ENCODE results near the gene RWDD4. TPM values are rescaled to one million over a fixed set of nuclear protein-coding genes. Genes with fewer than 3 reads are reported as not detected.

The RWDD4 gene
- total RNA-seq, 4 donors from 2014 or later = 11.8 to 31.2 (median 19.3) TPM

DNA sequence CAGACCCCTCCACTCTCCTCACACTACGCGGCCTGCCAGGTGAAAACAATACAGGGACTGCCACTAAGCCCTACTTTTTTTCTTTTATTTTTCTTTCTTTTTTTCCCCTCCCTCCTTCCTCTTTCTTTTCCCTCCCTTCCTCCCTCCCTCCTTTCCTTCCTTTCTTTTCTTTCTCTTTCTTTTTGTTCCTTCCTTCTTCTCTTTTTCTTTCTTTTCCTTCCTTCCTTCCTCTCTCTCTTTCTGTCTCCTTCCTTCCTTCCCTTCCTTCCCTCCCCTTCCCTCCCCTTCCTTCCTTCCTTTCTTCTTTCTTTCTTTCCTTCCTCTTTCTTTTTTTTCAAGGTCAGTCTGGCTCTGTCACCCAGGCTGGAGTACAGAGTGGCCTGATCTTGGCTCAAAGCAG, 41.9 kb downstream of the RWDD4 start:
- Histone ChIP-seq H3K27me3 (no peaks in the 10 kb centered on the region), H3K9me3 (no peaks in the 10 kb centered on the region), H3K27ac (no peak overlapping the region), H3K4me3 (no peak overlapping the region), H3K36me3 (no peaks in the 10 kb centered on the region), H3K4me1 (no peaks in the 10 kb centered on the region)
- no peak for TF ChIP-seq POLR2A (IDR thresholded peaks at IDR 0.05)
- TF ChIP-seq CTCF (IDR thresholded peaks at IDR 0.05) = no peak
- intact Hi-C loops (cut with DNase I; ENCODE audit: low total_unique reads) = no loop called here
- DNase-seq = no peak

- no peak for DNase-seq
- no peak overlapping the region for H3K27ac ChIP-seq
- TF ChIP-seq POLR2A (IDR thresholded peaks at IDR 0.05) = no peak
- no peak for TF ChIP-seq CTCF (IDR thresholded peaks at IDR 0.05)
- H3K27me3 ChIP-seq = no peaks in the 10 kb centered on the region
- no peaks in the 10 kb centered on the region for H3K36me3 ChIP-seq
- H3K4me1 ChIP-seq = no peaks in the 10 kb centered on the region
- H3K9me3 ChIP-seq = no peaks in the 10 kb centered on the region
- no peak overlapping the region for H3K4me3 ChIP-seq
- intact Hi-C loops (cut with DNase I; ENCODE audit: low total_unique reads) = no loop called here
Measured at GRCh38 chr4:183612329-183613250, 46.4 kb downstream of the RWDD4 start.

- intact Hi-C loops (cut with DNase I; ENCODE audit: low total_unique reads) = no loop called here
- no peak for DNase-seq
- H3K4me3 ChIP-seq = no peak overlapping the region
- H3K36me3 ChIP-seq = no peaks in the 10 kb centered on the region
- no peak for TF ChIP-seq POLR2A (IDR thresholded peaks at IDR 0.05)
- TF ChIP-seq CTCF (IDR thresholded peaks at IDR 0.05) = no peak
- no peaks in the 10 kb centered on the region for H3K4me1 ChIP-seq
- no peaks in the 10 kb centered on the region for H3K27me3 ChIP-seq
- no peaks in the 10 kb centered on the region for H3K9me3 ChIP-seq
- no peak overlapping the region for H3K27ac ChIP-seq
Measured at GRCh38 chr4:183611210-183611830, 47.7 kb downstream of the RWDD4 start.

DNA sequence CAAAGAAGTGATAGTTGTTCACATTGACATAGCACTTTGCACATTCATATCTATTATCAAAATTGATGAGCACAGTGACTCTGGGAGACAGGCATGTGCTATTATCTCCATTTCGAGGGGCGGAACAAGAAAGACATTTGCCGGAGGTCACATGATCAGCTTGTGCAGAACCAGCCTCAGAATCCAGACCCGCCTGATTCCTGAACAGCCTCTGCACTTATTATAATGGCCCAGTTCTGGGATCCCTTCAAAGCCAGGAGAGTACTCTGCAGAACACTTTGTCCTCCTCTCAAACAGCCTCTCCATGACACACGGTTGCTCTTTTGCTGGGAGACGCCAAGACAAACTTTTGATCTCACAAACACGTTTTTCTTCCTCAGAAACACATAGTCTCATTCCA, 48.4 kb downstream of the RWDD4 start:
- Histone ChIP-seq H3K27ac (no peak overlapping the region), H3K36me3 (no peaks in the 10 kb centered on the region)

More for the DNA sequence above, 48.4 kb downstream of the RWDD4 start:
- Histone ChIP-seq H3K4me1 (no peaks in the 10 kb centered on the region), H3K4me3 (no peak overlapping the region), H3K9me3 (no peaks in the 10 kb centered on the region), H3K27me3 (no peaks in the 10 kb centered on the region)
- TF ChIP-seq CTCF (IDR thresholded peaks at IDR 0.05) (no peak), POLR2A (IDR thresholded peaks at IDR 0.05) (no peak)
- intact Hi-C loops (cut with DNase I; ENCODE audit: low total_unique reads) = no loop called here
- DNase-seq = no peak

Data from uterus (tissue), 4 donors.